HepG2 (cell line): ENCODE results near the gene SUMO4. TPM values are rescaled to one million over a fixed set of nuclear protein-coding genes. Genes with fewer than 3 reads are reported as not detected.
A peak's percentile ranks its signal among the peaks of the same experiment; 100 is the strongest.

ENCODE experiments used
- KLF11 ChIP-seq: IDR thresholded peaks from 2 replicates; pipeline ENCODE4 v1.6.1; 2016; ENCODE audit warnings: missing compliant biosample characterization
- MAFF ChIP-seq: IDR thresholded peaks from 2 replicates; pipeline ENCODE4 v1.6.1; 2011; ENCODE audit warnings: low read depth, low read length, improper control_type of control experiment
- RCOR2 ChIP-seq: IDR thresholded peaks from 2 replicates; pipeline ENCODE4 v1.6.1; 2016; ENCODE audit warnings: missing biosample characterization, missing genetic modification reagents
- RFX3 ChIP-seq: IDR thresholded peaks from 2 replicates; pipeline ENCODE4 v1.6.1; 2016; ENCODE audit warnings: missing biosample characterization, missing genetic modification reagents
- RFXAP ChIP-seq: sonication (generic); formaldehyde crosslinking; IDR thresholded peaks from 2 replicates; pipeline ENCODE4 v1.4.0; 2020; ENCODE audit warnings: missing genetic modification reagents, borderline replicate concordance
- ZNF124 ChIP-seq: sonication (generic); formaldehyde crosslinking; IDR thresholded peaks from 2 replicates; pipeline ENCODE4 v1.4.0; 2020; ENCODE audit warnings: missing genetic modification reagents
- polyA plus RNA-seq, 8 experiments: library from polyadenylated mRNA; depleted of rRNA in 3 of 8; stranded (reverse) in 7 of 8; unstranded in 1 of 8; fragments of >200 nt; fragmentation: Illumina TruSeq in 4 of 8; extraction: Trizol in 4 of 8; gene quantifications; 2 replicates each; pipeline versions ENCODE4 v1.2.1 to v1.2.3, GENCODE V29; 2011 to 2016; ENCODE audit warnings: low read depth in 4 of 8, missing spikeins in 1 of 8, mixed read lengths in 1 of 8; ENCODE audit not compliant: insufficient read depth in 1 of 8
- total RNA-seq, 5 experiments: library from RNA; depleted of rRNA; stranded (reverse); fragments of >200 nt; fragmentation: Illumina TruSeq; extraction: Trizol; gene quantifications; 2 replicates each; pipeline ENCODE4 v1.2.3, GENCODE V29; 2016; ENCODE audit warnings: low read depth in 1 of 5
- TF ChIP-seq, protein P1 (sequence below): sonication (generic); formaldehyde crosslinking; IDR thresholded peaks from 2 replicates; pipeline ENCODE4 v1.4.0; 2020; ENCODE audit warnings: missing genetic modification reagents, borderline replicate concordance
- TF ChIP-seq, protein P2 (sequence below): sonication (generic); formaldehyde crosslinking; IDR thresholded peaks from 2 replicates; pipeline ENCODE4 v1.8.0; 2022; ENCODE audit warnings: mild to moderate bottlenecking, missing genetic modification reagents, moderate library complexity
- TF ChIP-seq, protein P3 (sequence below): sonication (generic); formaldehyde crosslinking; conservative IDR thresholded peaks from 2 replicates; pipeline ENCODE4 v1.8.0; 2022; ENCODE audit warnings: missing genetic modification reagents
- TF ChIP-seq, protein P4 (sequence below): sonication (generic); formaldehyde crosslinking; IDR thresholded peaks from 2 replicates; pipeline ENCODE4 v1.4.0; 2020; ENCODE audit warnings: missing genetic modification reagents, borderline replicate concordance

SUMO4 gene
- total and polyA plus RNA-seq, 2 of the 13 experiments (the other 11 are each of a cell fraction or from before 2014, with no cell fraction given): 0.22 to 1.2 TPM

DNA sequence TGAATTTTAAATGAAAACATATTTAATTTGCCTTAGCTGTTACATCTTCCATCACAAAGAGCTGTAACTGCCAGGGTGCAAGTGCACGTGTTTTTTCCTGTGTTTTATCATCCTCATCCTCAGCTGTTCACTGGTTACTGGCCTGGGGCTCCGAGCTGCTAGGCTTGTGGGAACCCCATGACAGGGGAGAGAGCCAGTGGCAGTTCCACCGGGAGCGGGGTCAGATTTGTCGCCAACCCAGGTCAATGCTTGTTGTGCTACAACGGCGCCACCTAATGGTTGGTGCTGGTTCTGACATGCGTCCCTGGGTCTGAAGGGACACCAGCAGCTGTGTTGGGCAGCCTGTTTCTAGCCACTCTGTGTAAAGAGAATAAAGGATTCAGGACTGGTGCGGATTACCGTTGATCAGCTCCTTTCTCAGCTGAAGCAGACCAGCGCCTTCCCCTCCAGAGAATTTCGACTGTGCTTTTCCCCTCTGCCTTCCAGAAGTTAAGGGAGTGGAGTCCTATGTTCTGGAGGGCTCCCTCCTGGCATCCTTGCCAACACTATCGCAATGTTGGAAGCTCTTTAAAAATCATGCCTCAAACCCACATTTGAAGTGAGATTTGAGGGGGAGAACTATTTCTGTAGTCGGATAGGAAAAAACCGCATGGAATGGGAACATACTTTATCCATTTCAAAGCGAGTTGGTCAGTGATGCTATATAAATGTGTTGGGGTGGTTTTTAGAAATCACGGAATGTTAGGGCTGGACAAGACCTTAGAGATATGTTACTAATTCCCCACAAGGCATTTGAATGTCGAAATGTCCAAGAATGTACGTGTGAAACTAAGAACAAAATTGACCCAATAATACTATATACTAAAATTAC lies 32.1 kb downstream of the SUMO4 start (continued):
- TF ChIP-seq, protein P1, sequence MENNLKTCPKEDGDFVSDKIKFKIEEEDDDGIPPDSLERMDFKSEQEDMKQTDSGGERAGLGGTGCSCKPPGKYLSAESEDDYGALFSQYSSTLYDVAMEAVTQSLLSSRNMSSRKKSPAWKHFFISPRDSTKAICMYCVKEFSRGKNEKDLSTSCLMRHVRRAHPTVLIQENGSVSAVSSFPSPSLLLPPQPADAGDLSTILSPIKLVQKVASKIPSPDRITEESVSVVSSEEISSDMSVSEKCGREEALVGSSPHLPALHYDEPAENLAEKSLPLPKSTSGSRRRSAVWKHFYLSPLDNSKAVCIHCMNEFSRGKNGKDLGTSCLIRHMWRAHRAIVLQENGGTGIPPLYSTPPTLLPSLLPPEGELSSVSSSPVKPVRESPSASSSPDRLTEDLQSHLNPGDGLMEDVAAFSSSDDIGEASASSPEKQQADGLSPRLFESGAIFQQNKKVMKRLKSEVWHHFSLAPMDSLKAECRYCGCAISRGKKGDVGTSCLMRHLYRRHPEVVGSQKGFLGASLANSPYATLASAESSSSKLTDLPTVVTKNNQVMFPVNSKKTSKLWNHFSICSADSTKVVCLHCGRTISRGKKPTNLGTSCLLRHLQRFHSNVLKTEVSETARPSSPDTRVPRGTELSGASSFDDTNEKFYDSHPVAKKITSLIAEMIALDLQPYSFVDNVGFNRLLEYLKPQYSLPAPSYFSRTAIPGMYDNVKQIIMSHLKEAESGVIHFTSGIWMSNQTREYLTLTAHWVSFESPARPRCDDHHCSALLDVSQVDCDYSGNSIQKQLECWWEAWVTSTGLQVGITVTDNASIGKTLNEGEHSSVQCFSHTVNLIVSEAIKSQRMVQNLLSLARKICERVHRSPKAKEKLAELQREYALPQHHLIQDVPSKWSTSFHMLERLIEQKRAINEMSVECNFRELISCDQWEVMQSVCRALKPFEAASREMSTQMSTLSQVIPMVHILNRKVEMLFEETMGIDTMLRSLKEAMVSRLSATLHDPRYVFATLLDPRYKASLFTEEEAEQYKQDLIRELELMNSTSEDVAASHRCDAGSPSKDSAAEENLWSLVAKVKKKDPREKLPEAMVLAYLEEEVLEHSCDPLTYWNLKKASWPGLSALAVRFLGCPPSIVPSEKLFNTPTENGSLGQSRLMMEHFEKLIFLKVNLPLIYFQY: peak; percentile 67; the same call in 1 of the 2 replicates
- TF ChIP-seq RFX3 (CRISPR knock-in tag) (no peak), ZNF124 (CRISPR knock-in tag) (0 out of 2 replicates have a peak, but pooled peaks have one; percentile 73), RFXAP (CRISPR knock-in tag) (0 out of 2 replicates have a peak, but pooled peaks have one; percentile 41), KLF11 (CRISPR knock-in tag) (peak; percentile 65; the same call in 1 of the 2 replicates), RCOR2 (CRISPR knock-in tag) (no peak), MAFF (no peak)
- TF ChIP-seq, protein P2, sequence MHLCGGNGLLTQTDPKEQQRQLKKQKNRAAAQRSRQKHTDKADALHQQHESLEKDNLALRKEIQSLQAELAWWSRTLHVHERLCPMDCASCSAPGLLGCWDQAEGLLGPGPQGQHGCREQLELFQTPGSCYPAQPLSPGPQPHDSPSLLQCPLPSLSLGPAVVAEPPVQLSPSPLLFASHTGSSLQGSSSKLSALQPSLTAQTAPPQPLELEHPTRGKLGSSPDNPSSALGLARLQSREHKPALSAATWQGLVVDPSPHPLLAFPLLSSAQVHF: no peak
- TF ChIP-seq, protein P3, sequence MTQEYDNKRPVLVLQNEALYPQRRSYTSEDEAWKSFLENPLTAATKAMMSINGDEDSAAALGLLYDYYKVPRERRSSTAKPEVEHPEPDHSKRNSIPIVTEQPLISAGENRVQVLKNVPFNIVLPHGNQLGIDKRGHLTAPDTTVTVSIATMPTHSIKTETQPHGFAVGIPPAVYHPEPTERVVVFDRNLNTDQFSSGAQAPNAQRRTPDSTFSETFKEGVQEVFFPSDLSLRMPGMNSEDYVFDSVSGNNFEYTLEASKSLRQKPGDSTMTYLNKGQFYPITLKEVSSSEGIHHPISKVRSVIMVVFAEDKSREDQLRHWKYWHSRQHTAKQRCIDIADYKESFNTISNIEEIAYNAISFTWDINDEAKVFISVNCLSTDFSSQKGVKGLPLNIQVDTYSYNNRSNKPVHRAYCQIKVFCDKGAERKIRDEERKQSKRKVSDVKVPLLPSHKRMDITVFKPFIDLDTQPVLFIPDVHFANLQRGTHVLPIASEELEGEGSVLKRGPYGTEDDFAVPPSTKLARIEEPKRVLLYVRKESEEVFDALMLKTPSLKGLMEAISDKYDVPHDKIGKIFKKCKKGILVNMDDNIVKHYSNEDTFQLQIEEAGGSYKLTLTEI (CRISPR knock-in tag): no peak
- TF ChIP-seq, protein P4, sequence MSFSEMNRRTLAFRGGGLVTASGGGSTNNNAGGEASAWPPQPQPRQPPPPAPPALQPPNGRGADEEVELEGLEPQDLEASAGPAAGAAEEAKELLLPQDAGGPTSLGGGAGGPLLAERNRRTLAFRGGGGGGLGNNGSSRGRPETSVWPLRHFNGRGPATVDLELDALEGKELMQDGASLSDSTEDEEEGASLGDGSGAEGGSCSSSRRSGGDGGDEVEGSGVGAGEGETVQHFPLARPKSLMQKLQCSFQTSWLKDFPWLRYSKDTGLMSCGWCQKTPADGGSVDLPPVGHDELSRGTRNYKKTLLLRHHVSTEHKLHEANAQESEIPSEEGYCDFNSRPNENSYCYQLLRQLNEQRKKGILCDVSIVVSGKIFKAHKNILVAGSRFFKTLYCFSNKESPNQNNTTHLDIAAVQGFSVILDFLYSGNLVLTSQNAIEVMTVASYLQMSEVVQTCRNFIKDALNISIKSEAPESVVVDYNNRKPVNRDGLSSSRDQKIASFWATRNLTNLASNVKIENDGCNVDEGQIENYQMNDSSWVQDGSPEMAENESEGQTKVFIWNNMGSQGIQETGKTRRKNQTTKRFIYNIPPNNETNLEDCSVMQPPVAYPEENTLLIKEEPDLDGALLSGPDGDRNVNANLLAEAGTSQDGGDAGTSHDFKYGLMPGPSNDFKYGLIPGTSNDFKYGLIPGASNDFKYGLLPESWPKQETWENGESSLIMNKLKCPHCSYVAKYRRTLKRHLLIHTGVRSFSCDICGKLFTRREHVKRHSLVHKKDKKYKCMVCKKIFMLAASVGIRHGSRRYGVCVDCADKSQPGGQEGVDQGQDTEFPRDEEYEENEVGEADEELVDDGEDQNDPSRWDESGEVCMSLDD (CRISPR knock-in tag): peak; percentile 66; the same call in 1 of the 2 replicates
